ENCODE results near the gene CPA4. TPM values are rescaled to one million over a fixed set of nuclear protein-coding genes. Genes with fewer than 3 reads are reported as not detected.
"Not testable (repeated sequence)": the region's sequence is repeated elsewhere in the genome, so short reads cannot be mapped to it uniquely, and the experiment has no call there.

The CPA4 gene
- total RNA-seq, result 2.1 to 10.3 TPM (median 7.9 TPM) in 3 replicates
- long read RNA-seq, transcript CPA4-212 (11 exons, 2,817 nt), result major isoform, 11 of 14 reads
- long read RNA-seq, partial matches to known transcripts, result 1 of 14 reads
- long read RNA-seq, other reads (novel, unspliced or antisense), result 2 of 14 reads

- TF ChIP-seq CTCF (IDR thresholded peaks at IDR 0.05), result no peak
- no peaks in the 10 kb centered on the region for H3K27me3 Mint-ChIP-seq (ENCODE audit: low read depth)
- peak within 1 kb of the TSS; percentile 95 for H3K27ac Mint-ChIP-seq (ENCODE audit: unreplicated experiment)
- DNase-seq (ENCODE audit: low spot score), result no peak
- peak within 1 kb of the TSS; percentile 31 for H3K4me3 Mint-ChIP-seq (ENCODE audit: unreplicated experiment)
- H3K36me3 Mint-ChIP-seq (ENCODE audit: low read depth), result no peaks in the 10 kb centered on the region
- no peaks in the 10 kb centered on the region for H3K9me3 Mint-ChIP-seq (ENCODE audit: low read depth)
- peaks cover 51% of the 10 kb centered on the region for H3K4me1 Mint-ChIP-seq (ENCODE audit: low read depth)
Observed at GRCh38 chr7:130292682-130293257, at the start of gene CPA4. CPA4 (plus strand) TSS chr7:130293161; CDS start chr7:130293181, 20 bp downstream.

- DNase-seq (ENCODE audit: low spot score); H3K27ac Mint-ChIP-seq (ENCODE audit: unreplicated experiment); H3K4me3 Mint-ChIP-seq (ENCODE audit: unreplicated experiment); H3K27me3 Mint-ChIP-seq (ENCODE audit: low read depth); H3K36me3 Mint-ChIP-seq (ENCODE audit: low read depth): not testable (repeated sequence)
- Mint-ChIP-seq H3K4me1 (ENCODE audit: low read depth) (peaks cover 13% of the 10 kb centered on the region), H3K9me3 (ENCODE audit: low read depth) (peaks cover 14% of the 10 kb centered on the region)
Observed at GRCh38 chr7:130243486-130243885, 49.5 kb upstream of the CPA4 start.

GRCh38 chr7:130246491-130246890, 46.5 kb upstream of the CPA4 start:
- not testable (repeated sequence) for DNase-seq (ENCODE audit: low spot score); H3K4me3 Mint-ChIP-seq (ENCODE audit: unreplicated experiment); H3K27me3 Mint-ChIP-seq (ENCODE audit: low read depth); H3K36me3 Mint-ChIP-seq (ENCODE audit: low read depth); H3K27ac Mint-ChIP-seq (ENCODE audit: unreplicated experiment)
- Mint-ChIP-seq H3K4me1 (ENCODE audit: low read depth) (peaks cover 13% of the 10 kb centered on the region), H3K9me3 (ENCODE audit: low read depth) (peaks cover 21% of the 10 kb centered on the region)

GRCh38 chr7:130248842-130249241, 44.1 kb upstream of the CPA4 start:
- peaks cover 38% of the 10 kb centered on the region for H3K9me3 Mint-ChIP-seq (ENCODE audit: low read depth)
- H3K4me1 Mint-ChIP-seq (ENCODE audit: low read depth); H3K27me3 Mint-ChIP-seq (ENCODE audit: low read depth); H3K4me3 Mint-ChIP-seq (ENCODE audit: unreplicated experiment); DNase-seq (ENCODE audit: low spot score); H3K36me3 Mint-ChIP-seq (ENCODE audit: low read depth); H3K27ac Mint-ChIP-seq (ENCODE audit: unreplicated experiment): not testable (repeated sequence)

GRCh38 chr7:130249626-130250025, 43.3 kb upstream of the CPA4 start:
- not testable (repeated sequence) for DNase-seq (ENCODE audit: low spot score); H3K36me3 Mint-ChIP-seq (ENCODE audit: low read depth); H3K27ac Mint-ChIP-seq (ENCODE audit: unreplicated experiment); H3K4me3 Mint-ChIP-seq (ENCODE audit: unreplicated experiment); H3K27me3 Mint-ChIP-seq (ENCODE audit: low read depth); H3K4me1 Mint-ChIP-seq (ENCODE audit: low read depth)
- peaks cover 41% of the 10 kb centered on the region for H3K9me3 Mint-ChIP-seq (ENCODE audit: low read depth)

- DNase-seq (ENCODE audit: low spot score), result no peak
- H3K36me3 Mint-ChIP-seq (ENCODE audit: low read depth), result peaks cover 7% of the 10 kb centered on the region
- H3K27ac Mint-ChIP-seq (ENCODE audit: unreplicated experiment), result no peak overlapping the region
- no peaks in the 10 kb centered on the region for H3K27me3 Mint-ChIP-seq (ENCODE audit: low read depth)
- no peak for TF ChIP-seq CTCF (IDR thresholded peaks at IDR 0.05)
- no peak overlapping the region for H3K4me3 Mint-ChIP-seq (ENCODE audit: unreplicated experiment)
- peaks cover 30% of the 10 kb centered on the region for H3K9me3 Mint-ChIP-seq (ENCODE audit: low read depth)
- H3K4me1 Mint-ChIP-seq (ENCODE audit: low read depth), result no peaks in the 10 kb centered on the region
Observed at GRCh38 chr7:130254555-130254954, 38.4 kb upstream of the CPA4 start.

GRCh38 chr7:130256704-130257103, 36.3 kb upstream of the CPA4 start:
- Mint-ChIP-seq H3K27ac (ENCODE audit: unreplicated experiment) (no peak overlapping the region), H3K9me3 (ENCODE audit: low read depth) (peaks cover 24% of the 10 kb centered on the region), H3K27me3 (ENCODE audit: low read depth) (no peaks in the 10 kb centered on the region), H3K36me3 (ENCODE audit: low read depth) (peaks cover 7% of the 10 kb centered on the region), H3K4me1 (ENCODE audit: low read depth) (no peaks in the 10 kb centered on the region), H3K4me3 (ENCODE audit: unreplicated experiment) (no peak overlapping the region)
- TF ChIP-seq CTCF (IDR thresholded peaks at IDR 0.05), result no peak
- no peak for DNase-seq (ENCODE audit: low spot score)
